Body of pancreas (tissue), 4 donors: ENCODE data around the gene PLCXD1. TPM values are rescaled to one million over a fixed set of nuclear protein-coding genes. Genes with fewer than 3 reads are reported as not detected.
"Not testable (repeated sequence)": the region's sequence is repeated elsewhere in the genome, so short reads cannot be mapped to it uniquely, and the experiment has no call there.

Experiments used
- ATAC-seq: fragments of 150-250 bp; one replicate; pipeline ENCODE4 v1.9.1; 2016
- DNase-seq, 4 donors: peaks; one replicate each; pipeline ENCODE4 v3.0.0-alpha.2; 2019
- H3K27ac ChIP-seq, 4 donors: fragments of 200-600 bp; sonication (generic); 1 replicate in 3 of 4; 2 replicates in 1 of 4; pipeline versions ENCODE4 v1.5.1 to v1.6.1; 2016 to 2019; ENCODE audit warnings: mild to moderate bottlenecking in 1 of 4, mixed read lengths in 1 of 4, moderate library complexity in 1 of 4
- H3K27me3 ChIP-seq, 2 donors: fragments of 200-600 bp; sonication (generic); one replicate each; pipeline ENCODE4 v1.6.0; 2016; ENCODE audit warnings: mild to moderate bottlenecking in 1 of 2
- H3K36me3 ChIP-seq, 2 donors: fragments of 200-600 bp; sonication (generic); replicated peaks in 1 of 2; 2 replicates each; pipeline ENCODE4 v1.5.1; 2016; ENCODE audit warnings: low read depth in 2 of 2; ENCODE audit not compliant: insufficient read depth in 1 of 2
- H3K4me1 ChIP-seq: fragments of 200-600 bp; sonication (generic); one replicate; pipeline ENCODE4 v1.6.0; 2016
- H3K4me3 ChIP-seq, 2 donors: fragments of 200-600 bp; sonication (generic); 1 replicate in 1 of 2; 2 replicates in 1 of 2; pipeline ENCODE4 v1.5.1; 2016 to 2019
- H3K9me3 ChIP-seq, 3 donors: fragments of 200-600 bp; sonication (generic); 1 replicate in 2 of 3; 2 replicates in 1 of 3; pipeline ENCODE4 v1.5.1; 2016
- POLR2A ChIP-seq, 3 donors: fragments of 450-650 bp; IDR thresholded peaks; one replicate each; pipeline ENCODE4 v1.6.1; 2016; ENCODE audit warnings: antibody characterized with exemption in 3 of 3, mild to moderate bottlenecking in 2 of 3
- WGBS, 2 donors: methylation state at CpG; one replicate each; pipeline ENCODE4 v1.1.5; 2017; 5-methylcytosine and 5-hydroxymethylcytosine counted together
- intact Hi-C: fragments of 100-400 bp; cut with DNase I; formaldehyde crosslinking; loops from one replicate; pipeline ENCODE4 v1.15.1; 2023
- total RNA-seq, 2 donors: library from RNA; depleted of rRNA; stranded (reverse); fragments of >200 nt; gene quantifications; one replicate each; pipeline ENCODE4 v1.1.0, GENCODE V29; 2016
- TF ChIP-seq, protein P1 (sequence below), 7 experiments: fragments of 450-650 bp in 4 of 7; fragments of 200-600 bp in 3 of 7; sonication (generic) in 3 of 7; IDR thresholded peaks; one replicate each; pipeline ENCODE4 v1.5.1; 2016 to 2019; ENCODE audit warnings: antibody characterized with exemption in 7 of 7

The PLCXD1 gene
- total RNA-seq, 2 donors from 2014 or later: 4.2 to 7.3 TPM

DNA sequence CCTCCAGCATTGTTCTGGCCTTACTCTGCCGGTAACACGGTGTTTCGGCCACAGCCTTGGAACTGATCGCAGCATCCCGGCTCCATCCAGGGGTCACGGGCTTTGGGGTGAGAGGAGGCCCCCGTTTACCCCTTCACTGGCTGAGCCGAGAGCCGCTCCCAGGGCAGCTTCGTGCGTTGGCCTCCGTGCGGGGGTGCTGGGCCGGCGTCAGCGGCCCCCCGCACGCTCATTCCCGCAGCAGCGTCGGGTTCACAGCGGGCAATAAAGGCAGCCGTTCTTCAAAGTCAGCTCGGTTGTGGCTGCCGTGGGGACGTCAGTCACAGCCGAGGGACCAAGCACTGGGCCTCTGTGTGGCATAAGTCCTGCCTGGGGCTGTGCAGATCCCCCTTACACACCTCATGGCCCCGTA, 25.3 kb upstream of the PLCXD1 start:
- no peak for ATAC-seq
- H3K9me3 ChIP-seq: no peaks in the 10 kb centered on the region
- no peaks in the 10 kb centered on the region for H3K36me3 ChIP-seq
- no peak overlapping the region for H3K27ac ChIP-seq
- TF ChIP-seq, protein P1, sequence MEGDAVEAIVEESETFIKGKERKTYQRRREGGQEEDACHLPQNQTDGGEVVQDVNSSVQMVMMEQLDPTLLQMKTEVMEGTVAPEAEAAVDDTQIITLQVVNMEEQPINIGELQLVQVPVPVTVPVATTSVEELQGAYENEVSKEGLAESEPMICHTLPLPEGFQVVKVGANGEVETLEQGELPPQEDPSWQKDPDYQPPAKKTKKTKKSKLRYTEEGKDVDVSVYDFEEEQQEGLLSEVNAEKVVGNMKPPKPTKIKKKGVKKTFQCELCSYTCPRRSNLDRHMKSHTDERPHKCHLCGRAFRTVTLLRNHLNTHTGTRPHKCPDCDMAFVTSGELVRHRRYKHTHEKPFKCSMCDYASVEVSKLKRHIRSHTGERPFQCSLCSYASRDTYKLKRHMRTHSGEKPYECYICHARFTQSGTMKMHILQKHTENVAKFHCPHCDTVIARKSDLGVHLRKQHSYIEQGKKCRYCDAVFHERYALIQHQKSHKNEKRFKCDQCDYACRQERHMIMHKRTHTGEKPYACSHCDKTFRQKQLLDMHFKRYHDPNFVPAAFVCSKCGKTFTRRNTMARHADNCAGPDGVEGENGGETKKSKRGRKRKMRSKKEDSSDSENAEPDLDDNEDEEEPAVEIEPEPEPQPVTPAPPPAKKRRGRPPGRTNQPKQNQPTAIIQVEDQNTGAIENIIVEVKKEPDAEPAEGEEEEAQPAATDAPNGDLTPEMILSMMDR (IDR thresholded peaks at IDR 0.05): no peak
- no peak for TF ChIP-seq POLR2A (IDR thresholded peaks at IDR 0.05)
- H3K4me3 ChIP-seq: no peak overlapping the region
- WGBS, 2 donors: 79 to 87% methylated on average over 17 to 25 of the region's 28 CpGs
- DNase-seq: no peak
- H3K4me1 ChIP-seq: peaks cover under 1% of the 10 kb centered on the region
- intact Hi-C loops: no loop called here
- no peaks in the 10 kb centered on the region for H3K27me3 ChIP-seq

DNA sequence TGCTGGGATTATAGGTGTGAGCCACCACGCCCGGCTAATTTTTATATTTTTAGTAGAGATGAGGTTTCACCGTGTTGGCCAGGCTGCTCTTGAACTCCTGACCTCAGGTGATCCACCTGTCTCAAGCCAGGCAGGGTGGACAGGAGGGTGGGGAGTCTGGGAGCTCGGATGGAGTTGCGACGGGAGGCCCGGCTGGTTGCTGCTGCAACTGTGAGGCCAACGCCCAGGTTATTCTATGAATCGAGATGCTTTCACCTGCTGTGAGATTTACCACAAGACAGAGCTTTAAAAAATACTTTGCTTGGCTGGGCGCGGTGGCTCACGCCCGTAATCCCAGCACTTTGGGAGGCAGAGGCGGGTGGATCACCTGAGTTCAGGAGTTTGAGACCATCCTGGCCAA, 24.1 kb upstream of the PLCXD1 start:
- H3K36me3 ChIP-seq, H3K27me3 ChIP-seq, H3K4me3 ChIP-seq, DNase-seq, H3K27ac ChIP-seq, intact Hi-C loops, H3K9me3 ChIP-seq, ATAC-seq: not testable (repeated sequence)
- H3K4me1 ChIP-seq: peaks cover 12% of the 10 kb centered on the region
- 87 to 88% methylated on average over 14 of the region's 14 CpGs for WGBS, 2 donors

DNA sequence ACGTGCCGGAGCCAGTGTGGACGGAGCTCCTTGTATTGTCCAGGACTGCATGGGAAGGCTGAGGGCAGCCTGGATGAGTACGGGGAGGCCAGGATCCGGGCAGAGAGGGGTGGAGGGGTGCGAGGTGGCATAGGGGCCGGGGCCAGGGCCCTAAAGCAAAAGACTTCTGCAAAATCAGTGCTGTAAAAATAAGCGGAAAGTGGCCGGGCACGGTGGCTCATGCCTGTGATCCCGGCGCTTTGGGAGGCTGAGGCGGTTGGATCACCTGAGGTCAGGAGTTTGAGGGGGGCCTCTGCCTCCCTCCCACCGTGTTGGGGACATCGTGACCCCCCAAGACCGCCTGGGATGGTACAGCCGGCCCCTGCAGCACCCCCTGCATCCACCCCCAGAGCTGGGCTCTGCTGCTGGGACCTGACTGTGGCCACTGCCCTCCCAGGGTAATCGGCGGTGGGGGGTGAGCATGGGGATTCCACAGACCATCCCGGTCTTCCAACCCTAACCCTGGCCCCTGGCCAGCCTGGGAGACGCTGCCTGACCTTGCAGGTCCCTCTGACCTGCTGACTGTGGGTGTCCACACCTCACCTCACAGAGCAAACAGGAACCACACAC, 23.4 kb upstream of the PLCXD1 start:
- H3K4me1 ChIP-seq: peaks cover 17% of the 10 kb centered on the region
- no peak overlapping the region for H3K4me3 ChIP-seq
- no peaks in the 10 kb centered on the region for H3K36me3 ChIP-seq
- no peak for TF ChIP-seq POLR2A (IDR thresholded peaks at IDR 0.05)
- TF ChIP-seq, protein P1 (IDR thresholded peaks at IDR 0.05): no peak
- no peaks in the 10 kb centered on the region for H3K9me3 ChIP-seq
- no peak overlapping the region for H3K27ac ChIP-seq
- WGBS, 2 donors: 72 to 82% methylated on average over 17 to 21 of the region's 21 CpGs
- DNase-seq (no peak), ATAC-seq (no peak)
- H3K27me3 ChIP-seq: no peaks in the 10 kb centered on the region
- intact Hi-C loops: no loop called here

DNA sequence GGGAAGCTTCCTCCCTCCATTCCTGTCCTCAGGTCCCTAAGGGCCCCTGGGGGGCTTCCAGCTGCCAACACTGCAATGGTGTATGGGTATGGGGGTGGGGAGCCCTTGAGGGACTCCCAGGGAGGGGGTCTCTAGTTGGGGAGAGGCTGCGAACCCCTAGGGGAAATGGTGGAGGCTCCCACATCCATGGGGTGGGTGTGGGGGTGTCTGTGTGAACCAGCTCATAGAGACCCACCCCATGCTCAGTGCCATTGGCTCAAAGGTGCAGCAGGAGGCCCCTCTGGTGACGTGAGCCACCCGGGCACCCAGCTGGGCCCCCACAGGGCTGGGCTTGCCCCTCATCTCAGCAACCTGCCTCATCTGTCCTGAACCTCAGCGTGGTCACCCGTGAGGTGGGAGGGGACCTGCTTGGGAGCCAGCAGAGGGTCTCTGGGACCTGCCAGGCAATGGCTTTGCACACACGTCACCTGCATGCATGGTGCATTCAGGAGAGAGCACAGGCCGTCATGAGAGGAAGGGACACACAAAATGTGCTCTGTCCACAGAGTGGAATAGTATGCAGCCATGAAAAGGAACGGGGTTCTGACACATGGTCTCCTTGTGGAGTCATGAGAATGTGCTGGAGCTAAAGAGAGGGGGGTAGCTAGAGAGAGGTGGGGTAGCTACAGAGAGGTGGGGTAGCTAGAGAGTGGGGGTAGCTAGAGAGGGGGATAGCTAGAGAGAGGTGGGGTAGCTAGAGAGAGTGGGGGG, 22.7 kb upstream of the PLCXD1 start:
- intact Hi-C loops: no loop called here
- H3K27ac ChIP-seq: no peak overlapping the region
- H3K4me3 ChIP-seq: no peak overlapping the region
- WGBS, 2 donors: 69 to 79% methylated on average over 6 to 8 of the region's 8 CpGs
- peaks cover 22% of the 10 kb centered on the region for H3K4me1 ChIP-seq
- ATAC-seq (no peak), DNase-seq (no peak)
- H3K9me3 ChIP-seq: no peaks in the 10 kb centered on the region
- no peaks in the 10 kb centered on the region for H3K27me3 ChIP-seq
- no peaks in the 10 kb centered on the region for H3K36me3 ChIP-seq
- TF ChIP-seq, protein P1 (IDR thresholded peaks at IDR 0.05): no peak
- TF ChIP-seq POLR2A (IDR thresholded peaks at IDR 0.05): no peak

DNA sequence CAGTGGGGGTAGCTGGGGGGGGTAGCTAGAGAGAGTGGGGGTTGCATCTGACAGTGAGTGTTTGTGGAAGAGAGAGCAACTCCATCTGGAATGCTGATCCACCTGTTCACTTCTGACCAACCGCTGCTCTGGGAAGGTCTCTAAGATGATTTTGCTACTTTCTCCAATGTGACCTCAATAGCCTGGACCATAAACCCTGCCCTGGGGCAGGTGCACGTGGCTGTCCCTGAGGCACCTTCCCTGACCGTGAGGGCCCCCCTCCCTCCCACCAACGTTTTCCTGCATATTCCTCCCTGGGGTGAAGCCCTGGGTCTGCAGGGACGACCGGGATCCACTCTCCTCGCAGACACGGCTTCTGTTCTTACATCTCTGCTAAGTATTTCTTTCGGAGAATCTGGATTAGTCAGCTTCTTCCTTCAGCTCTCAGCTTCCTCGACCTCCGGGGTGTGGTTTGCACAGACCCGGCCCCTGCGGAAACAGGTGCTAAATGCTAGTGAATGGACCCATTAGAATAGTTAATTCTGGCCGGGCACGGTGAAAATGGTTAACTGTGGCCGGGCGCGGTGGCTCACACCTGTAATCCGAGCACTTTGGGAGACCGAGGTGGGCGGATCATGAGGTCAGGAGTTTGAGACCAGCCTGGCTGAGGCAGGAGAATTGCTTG, 21.4 kb upstream of the PLCXD1 start:
- Histone ChIP-seq H3K9me3 (no peaks in the 10 kb centered on the region), H3K4me3 (no peak overlapping the region), H3K27ac (no peak overlapping the region), H3K36me3 (no peaks in the 10 kb centered on the region), H3K27me3 (no peaks in the 10 kb centered on the region), H3K4me1 (peaks cover 35% of the 10 kb centered on the region)
- no peak for DNase-seq
- 84 to 88% methylated on average over 21 of the region's 21 CpGs for whole genome bisulfite sequencing, 2 donors
- intact Hi-C loops: no loop called here
- TF ChIP-seq, protein P1 (IDR thresholded peaks at IDR 0.05): no peak
- no peak for TF ChIP-seq POLR2A (IDR thresholded peaks at IDR 0.05)
- no peak for ATAC-seq
